Sciatic nerve (tissue), 2 donors: Measurements from ENCODE around the gene AOPEP. TPM values are rescaled to one million over a fixed set of nuclear protein-coding genes. Genes with fewer than 3 reads are reported as not detected.

Experiments
- ATAC-seq: fragments of 200-7000 bp; cut with Tn5 transposase; one replicate; pipeline ENCODE4 v1.9.1; 2020; ENCODE audit warnings: mild to moderate bottlenecking, moderate library complexity
- DNase-seq: peaks from one replicate; pipeline ENCODE4 v3.0.0-alpha.2; 2020; ENCODE audit warnings: low spot score
- intact Hi-C: fragments of 100-400 bp; cut with DNase I; formaldehyde crosslinking; loops from one replicate; pipeline ENCODE4 v1.14.2; 2022
- total RNA-seq: library from RNA; stranded (reverse); fragmentation: NEBNext Ultra II Directional; extraction: Animal tissue kit (Norgen Biotek cat#: 25700); gene quantifications from one replicate; pipeline ENCODE4 v1.2.1, GENCODE V29; 2021
- donor health status: DM: no; HTN: no; CAD: no.
- donor health status: DM: no; HTN: no; CAD: no.

AOPEP gene
- total RNA-seq, 1 donor from 2014 or later: 158 TPM

DNA sequence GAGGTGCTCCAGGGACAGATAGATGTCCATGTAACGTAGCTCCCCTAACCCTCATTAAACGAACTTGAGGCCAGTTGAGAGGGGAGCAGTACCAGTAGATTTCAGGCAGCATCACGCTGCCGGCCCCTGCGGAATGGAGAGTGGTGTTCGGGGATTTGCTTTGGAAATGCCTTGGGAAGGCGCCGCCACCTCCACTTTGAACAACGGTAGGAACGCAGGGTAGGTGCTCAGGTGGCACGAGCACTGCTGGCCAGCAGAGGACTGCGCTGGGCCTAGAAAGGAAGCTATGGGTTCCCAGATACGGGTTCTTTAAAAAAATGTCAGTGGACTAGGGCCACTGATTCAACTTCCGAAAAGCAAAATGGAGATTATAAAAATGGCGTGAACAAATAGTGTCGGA is 319.3 kb downstream of the AOPEP start:
- ATAC-seq (no peak), DNase-seq (no peak)
- intact Hi-C loops: no loop called here

DNA sequence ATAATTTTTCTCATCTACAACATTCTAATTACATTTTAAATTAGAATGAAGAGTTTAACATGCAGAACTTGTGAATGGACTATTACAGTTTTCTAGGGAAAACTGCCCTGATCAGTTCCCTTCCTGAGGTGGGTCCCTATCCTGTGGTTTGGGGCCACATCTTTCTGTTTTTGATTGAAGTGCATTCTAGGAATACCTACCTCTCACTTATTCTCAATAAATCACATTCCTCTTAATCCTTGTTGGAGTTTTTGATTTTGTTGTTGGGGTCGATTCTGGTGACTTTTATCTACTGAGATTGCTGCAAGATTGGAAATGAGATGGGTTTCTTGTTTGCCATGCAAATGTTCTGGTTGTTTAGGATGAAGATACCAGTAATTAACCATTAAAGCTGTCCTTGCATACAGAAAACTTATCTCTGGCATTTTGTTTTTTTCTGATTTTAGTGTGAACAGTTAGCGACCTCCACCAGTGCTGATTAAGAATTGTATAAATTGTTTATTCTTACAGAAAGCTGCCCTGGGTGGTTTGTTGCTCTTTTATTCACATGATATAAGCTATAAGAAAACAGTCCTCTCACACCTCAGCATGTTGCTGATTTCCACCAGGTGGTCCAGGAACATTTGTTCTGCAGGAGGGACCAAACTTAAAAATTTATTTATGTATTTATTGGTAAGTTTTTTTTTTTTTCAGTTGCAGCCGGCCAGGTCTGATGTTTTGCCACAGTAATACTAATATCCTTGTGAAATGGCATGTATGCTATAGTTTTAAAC is 321.1 kb downstream of the AOPEP start:
- intact Hi-C loops: no loop called here
- no peak for DNase-seq
- ATAC-seq: no peak

DNA sequence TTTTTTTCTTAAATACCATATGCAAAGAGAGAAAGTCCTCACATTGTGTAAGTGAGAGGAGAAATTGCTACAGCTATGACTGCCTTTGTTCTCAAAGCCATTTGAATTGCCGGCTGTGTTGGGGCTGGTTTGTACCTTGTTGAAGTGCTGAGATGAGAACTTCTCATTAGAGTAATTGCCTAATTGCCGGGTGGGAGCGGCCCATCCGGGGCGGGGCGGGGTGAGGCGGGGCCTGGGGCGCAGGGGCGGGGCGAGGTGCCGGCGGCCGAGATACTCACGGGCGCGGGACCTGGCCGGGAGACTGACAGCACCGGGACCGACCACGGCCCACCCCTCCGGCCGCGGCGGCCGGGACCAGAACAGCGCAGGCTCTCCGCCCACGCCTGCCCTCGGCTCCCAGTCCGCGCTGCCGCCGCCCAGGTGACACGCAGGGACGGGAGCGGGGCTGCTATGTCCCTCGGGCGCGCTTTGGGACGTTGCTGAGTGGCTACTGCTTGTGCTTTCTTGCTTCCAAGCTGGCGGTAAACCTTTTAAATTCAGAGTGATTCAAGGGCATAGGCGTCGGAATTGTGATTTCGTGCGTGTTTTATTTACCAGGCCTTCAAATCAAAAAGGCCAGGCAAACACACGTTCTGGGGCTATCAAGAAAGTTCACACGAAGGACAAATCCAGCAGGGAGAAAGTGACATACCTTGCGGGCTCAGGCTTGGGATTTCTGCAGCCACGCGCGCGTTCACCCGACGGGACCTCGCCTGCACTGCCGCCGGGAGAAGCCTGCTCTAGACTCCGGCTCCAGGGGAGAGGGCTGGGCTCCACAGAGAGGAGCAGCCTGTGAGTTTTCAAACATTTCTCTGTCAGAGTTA is 322.0 kb downstream of the AOPEP start:
- ATAC-seq (peak; percentile 79), DNase-seq (peak; percentile 80)
- intact Hi-C loops: no loop called here

DNA sequence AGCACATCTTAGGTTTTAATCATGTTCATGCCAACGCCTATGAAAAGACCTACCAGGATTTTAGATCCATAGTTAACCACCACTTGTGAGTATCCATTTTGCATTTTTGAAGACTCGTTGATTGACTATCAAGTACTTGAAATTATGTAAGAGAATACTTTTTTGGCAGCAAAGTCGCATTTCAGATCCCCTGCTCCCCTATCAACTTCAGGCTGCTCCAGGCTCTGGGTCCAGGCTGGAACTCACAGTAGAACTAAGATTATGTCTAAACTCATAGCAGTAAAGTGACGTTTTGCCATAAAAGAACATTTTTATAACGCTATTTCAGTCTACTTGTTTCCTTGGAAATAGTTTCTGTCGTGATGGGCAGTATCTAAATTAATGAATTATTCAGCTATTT is 323.3 kb downstream of the AOPEP start:
- ATAC-seq (peak; percentile 60), DNase-seq (no peak)
- intact Hi-C loops: no loop called here

DNA sequence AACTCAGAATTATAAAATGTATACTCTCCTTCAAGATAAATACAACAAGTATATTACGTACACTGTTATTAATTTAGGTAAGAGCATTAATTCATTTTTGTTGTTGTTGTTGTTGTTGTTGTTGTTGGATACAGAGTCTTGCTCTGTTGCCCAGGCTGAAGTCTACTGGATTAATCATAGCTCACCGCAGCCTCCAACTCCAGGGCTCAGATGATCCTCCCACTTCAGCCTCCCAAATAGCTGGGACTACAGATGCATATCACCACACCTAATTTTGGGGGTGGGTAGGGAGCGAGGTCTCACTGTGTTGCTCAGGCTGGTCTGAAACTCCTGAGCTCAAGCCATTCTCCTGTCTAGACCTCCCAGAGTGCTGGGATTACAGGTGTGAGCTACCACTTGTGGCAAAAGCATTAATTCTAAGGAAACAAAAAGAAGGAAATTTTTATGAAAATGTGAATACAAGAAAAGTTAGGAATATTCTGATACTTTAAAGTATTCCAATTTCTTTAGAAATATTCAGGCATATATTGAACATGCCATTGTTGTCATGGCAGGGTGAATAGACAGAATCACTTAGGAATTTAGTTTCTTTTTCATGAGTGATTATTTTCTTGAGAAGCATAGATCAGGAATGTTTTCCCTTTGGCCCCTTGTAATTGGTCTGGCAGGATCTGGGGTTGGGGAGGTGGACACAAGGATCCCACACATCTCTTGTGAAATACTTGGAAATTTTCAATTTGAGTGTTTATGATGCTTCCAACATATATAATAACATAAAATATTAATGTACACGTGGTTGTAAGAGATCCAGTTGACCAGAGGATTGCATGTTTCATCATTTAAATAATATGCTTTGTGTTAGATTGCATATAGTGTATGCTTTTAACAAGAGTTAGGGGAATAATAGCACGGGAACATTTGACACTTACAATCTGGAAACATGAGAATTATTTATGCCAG is 327.4 kb downstream of the AOPEP start:
- ATAC-seq (no peak), DNase-seq (no peak)
- intact Hi-C loops: no loop called here

DNA sequence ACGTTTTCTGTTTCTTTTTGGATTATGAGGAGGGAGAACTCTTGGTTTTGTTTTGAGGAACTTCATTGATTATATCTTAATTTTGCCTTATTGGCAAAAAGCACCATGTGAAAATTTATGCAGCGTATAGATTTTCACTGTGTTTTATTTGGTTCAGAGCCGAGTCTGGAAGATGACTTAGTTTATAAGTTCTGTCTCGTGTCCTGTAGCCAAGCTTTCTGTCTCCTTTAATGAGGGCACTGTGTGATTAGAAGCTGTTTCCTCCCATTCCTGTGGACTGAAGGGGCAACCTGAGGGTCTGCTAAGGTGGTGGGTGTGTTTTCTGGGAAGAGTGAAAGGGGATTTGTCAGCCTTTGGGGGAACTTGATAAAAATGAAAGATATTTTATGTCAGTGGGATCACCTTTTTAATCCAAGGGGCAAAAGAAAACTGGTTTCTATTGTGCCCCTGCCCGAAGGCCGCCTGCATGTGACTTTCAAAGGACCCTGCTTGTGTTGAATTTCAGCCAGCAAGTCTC is 328.9 kb downstream of the AOPEP start:
- no peak for ATAC-seq
- no peak for DNase-seq
- intact Hi-C loops: no loop called here

DNA sequence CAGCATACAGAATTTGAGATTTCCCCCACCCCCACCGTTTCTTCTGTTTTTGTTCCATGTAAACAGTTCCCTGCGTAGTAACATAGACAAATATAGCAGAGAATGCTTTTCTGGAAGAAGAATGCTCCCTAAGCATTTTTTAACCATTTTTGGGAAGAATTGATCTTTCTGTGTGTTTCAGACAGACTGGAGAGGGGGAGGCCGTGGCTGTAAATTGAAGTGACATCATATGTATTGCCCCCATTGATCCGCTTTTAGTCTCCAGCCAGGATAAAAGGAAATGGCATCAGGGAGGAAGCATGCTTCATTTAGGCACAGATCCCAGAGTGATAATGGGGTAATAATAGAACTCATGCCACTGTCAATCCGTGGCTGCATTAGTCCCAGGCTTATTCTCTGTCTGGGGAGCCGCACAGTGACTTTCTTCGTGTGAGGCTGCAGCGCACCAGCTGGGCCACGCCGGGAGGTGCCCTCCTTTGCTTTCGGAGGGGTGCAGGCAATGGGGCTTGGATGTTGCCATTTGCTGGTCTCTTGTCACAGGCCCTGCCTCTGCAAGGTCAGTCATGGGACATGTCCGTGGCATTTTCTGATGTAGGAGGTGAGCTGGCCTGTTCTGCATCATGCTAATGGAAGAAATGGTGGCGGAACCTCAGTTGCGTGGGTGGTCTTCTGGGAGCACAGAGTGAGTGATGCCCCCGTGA is 329.5 kb downstream of the AOPEP start:
- intact Hi-C loops: no loop called here
- DNase-seq (no peak), ATAC-seq (peak; percentile 27)

DNA sequence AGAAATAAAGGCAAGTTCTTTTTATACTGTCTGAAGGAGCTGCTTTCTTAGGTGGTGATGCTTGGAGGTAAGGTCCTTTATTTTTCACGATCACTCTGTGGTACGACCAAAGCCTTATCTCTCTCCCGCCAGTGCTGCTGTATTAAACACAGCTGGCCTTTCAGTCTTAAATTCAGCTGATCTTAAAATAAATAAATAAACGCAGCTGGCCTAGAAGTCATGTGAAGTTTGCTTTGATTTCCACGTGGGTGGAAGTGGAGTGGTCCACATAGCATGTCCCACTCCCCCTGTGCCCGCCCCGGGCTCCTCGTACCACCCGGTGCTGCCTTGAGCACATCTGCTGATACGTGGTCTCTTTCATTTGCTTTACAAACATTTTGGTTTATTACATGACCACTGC is 330.6 kb downstream of the AOPEP start:
- no peak for DNase-seq
- intact Hi-C loops: no loop called here
- ATAC-seq: peak; percentile 29

DNA sequence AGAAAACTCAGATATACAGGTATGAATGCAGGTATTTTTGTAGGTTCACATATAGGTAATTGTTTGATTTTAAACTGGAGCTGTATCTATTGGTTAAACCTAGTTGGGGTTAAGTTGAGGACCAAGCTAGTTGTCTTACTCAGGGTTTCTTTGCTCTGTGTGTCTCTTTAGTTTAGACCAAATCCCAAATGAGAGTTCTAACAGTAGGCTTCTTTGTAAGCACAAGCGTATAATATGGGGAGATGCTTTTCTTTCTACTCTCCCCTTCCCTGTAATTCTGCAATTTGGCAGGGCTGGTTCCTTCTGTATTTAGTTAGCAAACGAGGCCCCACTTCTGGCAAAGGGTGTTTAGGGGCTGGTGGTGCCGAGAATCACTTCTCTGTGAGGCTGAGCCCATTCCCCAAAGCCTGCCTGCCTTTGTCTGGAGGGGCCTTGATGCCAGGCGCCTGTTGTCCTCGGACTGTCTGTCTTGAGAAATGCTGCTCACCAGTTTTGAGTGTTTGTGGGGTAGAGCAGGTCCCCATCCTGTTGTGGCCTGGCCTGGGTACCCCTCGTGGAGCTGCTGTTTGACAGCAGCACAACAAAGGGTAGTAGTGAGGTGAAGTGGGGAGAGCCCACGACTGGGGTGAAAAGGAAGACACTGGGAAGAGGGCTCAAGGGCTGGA is 331.8 kb downstream of the AOPEP start:
- intact Hi-C loops: no loop called here
- ATAC-seq (peak; percentile 61), DNase-seq (no peak)

DNA sequence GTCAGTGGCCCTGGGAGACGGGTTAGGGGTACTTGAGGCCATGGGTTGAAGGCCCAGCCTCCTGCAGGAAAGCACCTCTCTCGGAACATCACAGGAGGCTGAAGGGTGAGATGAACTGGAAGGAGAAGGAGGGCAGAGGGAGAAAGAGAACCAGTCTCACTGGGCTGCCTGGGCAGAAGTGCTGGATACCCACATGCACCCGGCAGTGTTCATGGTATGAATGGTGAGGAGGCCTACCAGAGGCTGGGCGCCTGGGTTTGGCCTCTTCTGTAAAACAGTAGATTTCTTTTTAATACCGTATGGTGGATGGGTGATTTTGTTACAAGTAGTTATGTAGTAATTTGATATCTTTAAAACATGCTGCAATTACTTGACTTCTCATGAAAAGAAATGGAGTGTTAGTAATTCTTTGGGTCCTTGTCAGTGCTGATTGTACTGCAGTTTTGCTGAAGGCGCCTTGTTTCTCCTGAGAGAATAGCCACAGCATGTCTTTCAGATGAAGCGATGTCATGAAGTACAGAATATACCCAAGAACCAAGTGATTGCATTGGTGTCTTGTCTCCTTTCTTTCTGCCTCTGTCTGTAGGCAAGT is 332.4 kb downstream of the AOPEP start:
- intact Hi-C loops: no loop called here
- ATAC-seq: peak; percentile 18
- DNase-seq: no peak

DNA sequence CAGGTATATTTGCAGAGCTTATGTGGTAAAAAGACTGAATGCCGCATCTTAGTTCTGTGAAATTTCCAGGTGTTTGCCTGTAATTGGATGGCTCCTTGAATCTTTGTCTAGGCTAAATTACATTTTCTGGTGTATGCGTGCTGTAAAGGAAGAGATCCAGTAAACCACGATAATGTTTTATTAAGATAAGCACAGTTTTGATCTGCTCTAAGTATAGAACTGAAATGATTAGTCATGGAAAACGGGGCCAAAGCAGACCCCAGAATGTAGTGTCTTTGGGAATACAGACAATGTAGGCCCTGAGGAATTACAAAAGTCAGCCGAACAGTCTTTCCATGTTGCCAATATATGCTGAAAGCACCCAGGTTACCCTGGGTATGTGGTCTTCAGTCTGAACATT is 333.7 kb downstream of the AOPEP start:
- DNase-seq (no peak), ATAC-seq (no peak)
- intact Hi-C loops: no loop called here

DNA sequence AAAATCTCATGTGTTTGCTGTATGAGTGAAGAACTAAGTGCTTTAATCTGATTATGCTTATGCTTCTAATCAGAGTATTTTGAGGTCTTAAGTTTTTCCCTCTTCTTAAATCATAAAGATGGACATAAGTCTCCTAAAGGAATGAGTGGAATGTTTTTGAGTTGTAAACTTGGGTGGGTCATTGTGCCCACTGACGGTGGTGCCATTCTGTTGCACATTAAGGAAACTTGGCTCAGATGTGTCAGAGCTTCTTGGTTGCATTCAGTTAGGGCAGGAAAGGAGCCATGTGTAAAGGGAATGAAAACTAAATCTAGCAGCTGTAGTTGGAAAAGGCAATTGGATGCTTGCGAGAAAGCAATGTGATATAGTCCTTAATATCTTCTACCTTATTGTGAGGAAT is 334.4 kb downstream of the AOPEP start:
- ATAC-seq: no peak
- no peak for DNase-seq
- intact Hi-C loops: no loop called here

DNA sequence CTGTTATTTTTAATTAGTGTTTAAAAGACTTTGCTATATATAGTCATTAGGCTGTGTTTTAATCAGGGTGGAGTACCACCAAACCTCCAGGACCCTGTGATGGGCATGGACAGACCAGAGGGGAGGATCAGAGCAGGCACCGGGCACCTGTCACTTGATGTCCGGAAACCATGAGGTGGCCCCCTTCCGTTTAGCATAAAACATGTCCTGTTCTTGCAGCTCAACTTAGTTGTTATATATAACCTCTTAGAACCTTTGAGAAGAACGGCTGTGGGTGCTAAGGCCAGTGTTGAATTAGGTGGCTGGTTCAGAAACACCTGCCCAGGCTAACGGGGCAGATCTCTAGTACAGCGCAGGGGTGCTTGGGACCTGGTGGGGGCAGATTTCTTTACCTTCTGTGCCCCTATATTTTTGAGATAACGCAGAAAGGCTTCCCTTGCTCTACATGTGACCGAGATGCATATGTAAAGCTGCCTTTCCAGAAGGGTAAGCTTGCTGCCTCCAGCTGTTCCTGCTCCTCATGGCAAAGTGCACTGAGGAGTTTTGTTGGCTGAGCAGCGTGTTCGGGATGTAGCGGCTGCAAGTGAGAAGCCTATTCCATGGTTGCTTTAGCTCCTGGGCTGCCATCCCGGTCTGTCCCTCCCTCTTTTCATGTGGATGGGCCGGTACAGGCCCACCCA is 335.6 kb downstream of the AOPEP start:
- intact Hi-C loops: no loop called here
- no peak for ATAC-seq
- no peak for DNase-seq

DNA sequence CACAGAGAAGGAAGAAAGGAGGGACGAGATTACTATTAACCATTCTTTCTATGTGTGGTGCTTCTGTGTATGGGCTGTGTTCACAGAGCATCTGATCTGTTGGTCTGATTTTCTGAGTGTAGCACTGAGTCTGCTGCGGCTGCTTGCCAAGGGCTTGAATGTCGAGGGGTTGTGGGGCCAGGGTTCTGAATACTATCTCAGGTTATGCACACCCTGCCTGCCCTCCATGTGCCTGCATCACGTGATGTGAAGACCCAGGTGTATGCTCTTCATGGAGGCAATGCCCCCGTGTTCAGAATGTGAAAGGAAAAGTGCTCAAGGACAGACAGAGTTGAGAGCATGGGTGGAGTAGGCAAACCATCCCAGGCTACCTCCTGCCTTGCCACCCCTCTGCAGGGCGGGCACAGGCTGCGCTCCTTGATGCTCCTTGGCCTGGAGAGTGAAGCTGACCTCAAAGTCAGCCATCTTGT is 336.1 kb downstream of the AOPEP start:
- ATAC-seq (no peak), DNase-seq (no peak)
- intact Hi-C loops: no loop called here

DNA sequence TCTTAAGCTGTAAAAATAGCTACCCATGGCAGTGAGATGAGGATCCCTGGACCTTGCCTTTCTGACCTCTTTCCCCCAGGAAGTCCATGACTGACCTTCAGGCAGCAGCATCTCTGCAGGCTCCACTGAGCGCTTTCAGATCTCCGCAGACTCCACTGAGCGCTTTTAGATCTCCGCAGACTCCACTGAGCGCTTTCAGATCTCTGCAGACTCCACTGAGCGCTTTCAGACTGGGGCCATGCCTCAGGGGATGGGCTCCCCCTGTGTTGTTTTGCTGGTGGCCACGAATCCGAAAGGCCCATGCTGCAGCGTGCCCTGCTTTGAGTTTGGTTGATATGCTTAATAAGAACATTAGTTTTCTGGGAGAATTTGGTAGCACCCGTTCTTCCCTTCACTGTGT is 336.8 kb downstream of the AOPEP start:
- DNase-seq (no peak), ATAC-seq (no peak)
- intact Hi-C loops: no loop called here

DNA sequence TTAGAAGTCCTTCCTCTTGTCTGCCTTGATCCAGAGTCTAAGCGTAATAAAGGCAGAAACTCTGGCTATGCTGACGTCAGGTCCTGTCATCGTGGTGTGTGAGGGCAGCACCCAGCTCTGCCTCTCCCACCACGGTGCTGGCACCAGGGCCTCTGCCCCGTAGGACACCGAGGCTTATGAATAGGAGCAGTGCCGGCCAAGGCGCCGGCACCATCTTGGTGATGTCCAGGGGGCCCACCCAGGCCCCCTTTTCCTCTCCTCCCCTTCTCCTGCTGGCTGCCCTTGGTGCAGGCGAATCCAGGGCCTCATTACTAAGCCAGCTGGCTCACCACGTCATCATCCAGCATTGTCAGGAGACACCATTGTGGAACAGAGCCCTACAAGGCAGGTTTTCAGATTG is 338.7 kb downstream of the AOPEP start:
- intact Hi-C loops: no loop called here
- ATAC-seq: peak; percentile 67
- no peak for DNase-seq

DNA sequence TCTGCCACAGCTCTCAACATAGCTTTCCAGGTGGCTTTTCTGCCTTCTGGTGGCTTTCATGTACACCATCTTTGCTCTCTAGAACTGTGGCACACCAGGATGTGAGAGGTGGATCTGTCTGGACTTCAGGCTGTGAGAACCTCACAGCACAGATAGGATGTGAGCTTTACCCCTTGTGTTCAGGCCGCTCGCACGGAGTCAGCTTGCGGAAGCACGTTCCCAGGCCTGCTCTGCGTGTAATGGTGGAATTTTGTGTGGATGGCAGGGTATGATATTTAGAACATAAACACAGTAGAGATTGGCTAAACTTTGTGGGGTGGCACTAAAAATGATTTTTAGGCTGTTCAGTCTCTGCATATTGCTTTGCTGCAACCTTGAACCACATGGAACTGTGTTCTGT is 340.6 kb downstream of the AOPEP start:
- ATAC-seq (no peak), DNase-seq (no peak)
- intact Hi-C loops: no loop called here
